NCI-H146 (cell line): ENCODE data around the gene DNASE1L3.
"Not testable (repeated sequence)": the region's sequence is repeated elsewhere in the genome, so short reads cannot be mapped to it uniquely, and the experiment has no call there.

ENCODE experiments used
- DNase-seq: peaks from one replicate; lab custom pipeline; 2025; lab: John Stamatoyannopoulos, UW

Gene DNASE1L3, protein sequence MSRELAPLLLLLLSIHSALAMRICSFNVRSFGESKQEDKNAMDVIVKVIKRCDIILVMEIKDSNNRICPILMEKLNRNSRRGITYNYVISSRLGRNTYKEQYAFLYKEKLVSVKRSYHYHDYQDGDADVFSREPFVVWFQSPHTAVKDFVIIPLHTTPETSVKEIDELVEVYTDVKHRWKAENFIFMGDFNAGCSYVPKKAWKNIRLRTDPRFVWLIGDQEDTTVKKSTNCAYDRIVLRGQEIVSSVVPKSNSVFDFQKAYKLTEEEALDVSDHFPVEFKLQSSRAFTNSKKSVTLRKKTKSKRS

DNA sequence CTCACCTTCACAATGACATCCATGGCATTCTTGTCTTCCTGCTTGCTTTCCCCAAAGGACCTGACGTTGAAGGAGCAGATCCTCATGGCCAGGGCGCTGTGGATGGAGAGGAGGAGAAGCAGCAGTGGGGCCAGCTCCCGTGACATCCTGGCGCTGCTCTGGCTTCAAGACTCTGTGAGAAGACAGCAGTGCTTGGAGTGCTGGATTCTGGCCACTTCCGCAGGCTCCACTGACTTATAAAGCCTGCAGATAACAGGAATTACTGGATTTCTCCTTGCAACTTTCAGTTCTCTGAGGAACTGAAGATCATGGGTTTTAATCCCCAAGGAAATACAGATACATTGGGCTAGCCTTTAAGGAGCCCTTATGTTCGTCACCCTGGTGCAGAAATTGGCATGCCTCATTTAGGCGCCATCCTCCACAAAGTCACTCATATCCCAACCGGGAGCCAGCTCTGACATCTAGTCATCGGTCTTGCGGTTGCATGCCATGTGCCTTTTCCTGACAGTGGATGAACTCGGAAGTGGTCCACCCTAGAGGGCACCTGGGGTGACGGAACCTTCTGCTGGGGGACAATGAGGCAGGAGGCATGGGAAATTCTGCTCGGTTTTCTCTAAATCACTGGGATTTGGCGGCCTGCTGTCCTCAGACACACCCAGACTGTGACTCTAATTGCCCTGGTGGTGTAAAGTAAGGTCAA lies at the start of gene DNASE1L3:
TSS of gene DNASE1L3 (minus strand) at position 212 of the 700 bp plus-strand sequence. CDS start at position 146, 66 bp downstream.
- no peak for DNase-seq

DNA sequence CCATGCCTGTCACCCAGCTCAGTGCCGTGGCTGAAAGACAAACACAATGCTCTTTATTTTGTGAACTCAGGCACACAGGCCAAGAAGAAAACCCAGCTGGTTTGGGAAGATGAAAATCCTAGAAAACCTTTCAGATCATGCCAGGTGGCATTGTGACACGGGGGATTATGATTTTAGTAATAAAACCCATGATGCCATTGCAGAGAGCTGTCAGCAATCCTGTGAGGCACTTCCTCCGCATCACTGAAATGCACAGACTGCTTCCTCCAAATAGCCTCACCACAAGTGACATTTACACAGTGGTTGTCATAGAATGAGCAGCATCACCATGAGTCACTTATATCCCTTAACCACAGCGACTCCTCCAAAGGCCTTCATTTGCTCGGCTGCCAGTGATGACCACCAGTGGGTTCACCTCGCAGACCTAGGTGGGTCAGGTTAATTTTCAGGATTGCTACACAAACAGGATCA lies 49.5 kb upstream of the DNASE1L3 start:
- no peak for DNase-seq

DNA sequence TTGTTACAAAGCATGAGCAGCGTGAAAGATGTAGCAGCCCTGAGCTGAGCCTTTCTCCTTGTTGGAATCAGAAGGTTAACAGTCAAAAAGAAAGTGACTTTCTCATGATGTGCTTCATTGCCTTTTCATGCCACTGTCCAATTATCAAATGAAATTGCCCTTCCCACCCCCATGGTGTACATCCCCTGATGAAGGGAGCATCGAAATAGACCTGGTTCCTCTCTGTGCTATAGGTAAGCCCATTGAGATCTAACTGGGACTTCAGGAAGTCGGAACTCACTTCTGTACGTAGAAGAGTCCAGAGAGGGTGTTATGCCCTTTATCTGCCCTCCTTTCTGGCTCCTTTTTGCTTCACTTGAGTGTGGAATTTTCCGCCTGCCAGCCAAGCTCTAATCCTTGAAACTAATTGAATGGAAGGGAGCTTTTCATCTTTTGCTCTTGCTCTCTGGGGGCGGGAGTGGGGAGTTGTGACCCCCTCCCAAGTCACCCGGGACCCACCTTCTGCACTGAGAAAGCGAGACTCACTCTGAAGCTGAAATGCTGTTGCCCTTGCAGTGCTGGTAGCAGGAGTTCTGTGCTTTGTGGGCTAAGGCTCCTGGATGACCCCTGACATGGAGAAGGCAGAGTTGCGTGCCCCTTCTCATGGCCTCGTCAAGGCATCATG lies 47.8 kb upstream of the DNASE1L3 start:
- no peak for DNase-seq

DNA sequence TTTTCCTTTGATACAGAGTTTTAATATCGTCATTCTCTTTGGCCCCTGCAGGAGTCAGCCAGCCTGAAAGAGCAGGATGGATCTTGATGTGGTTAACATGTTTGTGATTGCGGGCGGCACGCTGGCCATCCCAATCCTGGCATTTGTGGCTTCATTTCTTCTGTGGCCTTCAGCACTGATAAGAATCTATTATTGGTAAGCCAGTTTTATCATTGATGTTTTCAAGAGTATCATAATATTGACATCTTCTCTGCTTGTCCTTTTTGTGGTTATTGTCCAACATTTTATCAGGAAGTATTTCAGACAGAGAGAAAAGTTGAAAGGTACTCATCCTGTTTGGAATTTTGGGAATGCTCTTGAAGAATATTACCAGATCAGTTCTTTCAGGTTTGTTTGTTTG lies 45.7 kb upstream of the DNASE1L3 start:
- DNase-seq = no peak

DNA sequence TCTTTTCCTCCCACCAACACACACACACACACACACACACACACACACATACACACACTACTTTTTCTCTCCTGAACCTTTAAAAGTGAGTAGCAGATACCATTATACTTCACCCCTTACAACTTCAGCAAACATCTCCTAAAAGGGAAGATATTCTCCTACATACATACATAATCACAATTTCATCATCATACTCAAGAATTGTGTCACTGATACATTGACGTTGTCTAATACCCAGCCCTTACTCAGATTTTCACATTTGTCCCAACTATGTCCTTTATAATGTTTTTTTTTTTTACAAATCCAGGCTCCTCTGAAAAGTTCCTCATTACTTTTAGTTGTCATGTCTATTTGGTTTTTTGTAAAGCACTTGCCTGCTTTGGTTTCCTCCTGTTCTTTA lies 45.3 kb upstream of the DNASE1L3 start:
- DNase-seq = no peak

DNA sequence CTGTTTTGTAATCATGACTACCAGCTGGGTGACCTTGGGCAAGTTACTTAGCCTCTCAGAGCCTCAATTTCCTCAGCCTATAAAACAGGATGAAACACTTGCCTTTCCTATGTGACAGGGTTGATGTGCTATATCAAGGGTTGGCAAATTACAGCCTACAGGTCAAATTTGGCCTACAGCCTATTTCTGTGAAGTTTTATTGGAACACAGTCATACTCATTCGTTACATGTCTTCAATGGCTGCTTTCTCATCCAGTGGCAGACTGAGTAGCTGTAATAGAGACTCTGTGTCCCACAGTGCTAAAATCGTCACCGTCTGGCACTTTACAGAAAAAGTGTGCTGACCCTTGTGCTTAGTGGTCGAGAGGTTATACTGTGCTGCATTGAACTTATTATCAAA lies 43.4 kb upstream of the DNASE1L3 start:
- no peak for DNase-seq

DNA sequence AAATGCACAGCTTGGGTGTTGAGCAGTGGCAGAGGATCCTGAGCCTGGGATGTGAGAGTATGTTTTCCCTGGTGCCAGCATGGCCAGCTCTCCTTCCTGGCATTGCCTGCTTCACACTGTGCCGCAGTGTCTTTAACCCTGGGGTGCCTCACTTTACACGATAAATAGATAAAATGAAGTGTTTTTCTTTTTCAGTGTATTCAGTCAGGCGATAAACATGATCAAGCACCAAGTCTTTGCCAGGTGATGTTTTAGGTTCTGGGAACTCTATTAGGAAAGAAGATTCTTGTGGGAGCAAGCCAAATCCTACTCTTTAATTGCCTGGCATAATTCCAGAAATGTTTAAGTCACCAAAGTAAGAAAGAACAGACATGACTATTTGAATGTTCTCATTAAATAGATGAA lies 40.9 kb upstream of the DNASE1L3 start:
- DNase-seq = no peak

DNA sequence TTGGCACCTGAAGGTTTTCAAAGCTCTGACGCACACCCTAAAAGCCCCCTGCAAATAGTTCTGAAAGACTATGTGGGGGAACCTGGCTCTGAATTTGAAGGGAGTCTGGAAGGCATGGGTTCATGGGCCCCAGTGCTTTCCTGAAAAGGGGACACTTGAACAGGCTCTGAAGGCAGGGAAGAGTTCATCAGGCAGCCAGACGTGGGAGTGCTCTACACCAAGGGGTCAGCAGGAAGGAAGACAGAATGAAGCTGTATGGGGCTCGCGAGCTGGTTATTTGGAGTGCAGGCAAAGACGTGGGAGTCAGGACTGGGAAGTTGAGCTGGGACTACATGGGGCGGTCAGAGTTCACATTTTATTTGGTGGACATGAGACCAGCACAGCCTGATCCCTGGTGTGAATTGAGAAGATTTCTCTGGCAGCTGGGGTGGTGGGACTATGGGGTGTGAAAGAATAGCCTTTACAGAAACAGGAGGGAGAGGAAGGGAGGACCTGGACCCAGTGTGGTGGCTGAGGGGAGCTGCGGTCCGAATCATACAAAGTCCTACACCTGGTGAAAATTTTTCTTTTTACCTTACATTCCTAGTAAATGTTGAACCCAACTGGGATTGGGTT lies 39.4 kb upstream of the DNASE1L3 start:
- DNase-seq = no peak

DNA sequence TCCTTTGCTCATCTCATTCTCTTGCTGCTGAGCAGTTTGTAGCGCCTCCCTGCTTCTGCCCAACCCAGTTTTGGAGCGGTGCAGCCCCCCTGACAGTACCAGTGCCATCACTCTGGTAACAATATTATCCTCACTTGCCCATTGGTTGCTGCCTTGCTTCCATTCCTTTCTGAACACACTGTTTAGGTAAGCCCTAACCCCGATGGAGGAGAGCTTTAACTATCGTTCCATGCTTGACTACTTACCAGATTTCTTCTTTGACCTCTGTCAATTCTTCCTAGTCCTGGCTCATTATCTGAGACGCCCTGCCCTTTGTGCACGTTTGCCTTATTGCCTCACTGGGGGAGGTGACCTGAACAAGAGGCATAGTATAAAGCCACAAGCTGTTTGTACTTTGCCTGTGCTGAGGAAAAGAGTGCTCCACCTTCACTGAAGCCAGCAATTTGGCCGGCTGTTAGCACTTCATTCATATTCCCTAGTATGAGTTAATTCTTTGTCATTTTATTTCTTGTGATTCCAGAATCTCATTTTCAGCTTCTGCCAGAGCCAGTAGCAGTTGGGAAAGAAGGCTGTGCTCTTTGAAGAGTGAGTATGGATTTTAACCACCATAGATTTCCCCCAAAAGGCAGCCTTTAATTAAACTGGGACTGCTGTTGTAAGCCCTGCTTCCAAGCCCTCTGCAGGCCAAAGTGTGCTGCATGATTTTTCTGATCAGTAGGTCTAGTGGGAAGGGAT lies 38.8 kb upstream of the DNASE1L3 start:
- DNase-seq = no peak

DNA sequence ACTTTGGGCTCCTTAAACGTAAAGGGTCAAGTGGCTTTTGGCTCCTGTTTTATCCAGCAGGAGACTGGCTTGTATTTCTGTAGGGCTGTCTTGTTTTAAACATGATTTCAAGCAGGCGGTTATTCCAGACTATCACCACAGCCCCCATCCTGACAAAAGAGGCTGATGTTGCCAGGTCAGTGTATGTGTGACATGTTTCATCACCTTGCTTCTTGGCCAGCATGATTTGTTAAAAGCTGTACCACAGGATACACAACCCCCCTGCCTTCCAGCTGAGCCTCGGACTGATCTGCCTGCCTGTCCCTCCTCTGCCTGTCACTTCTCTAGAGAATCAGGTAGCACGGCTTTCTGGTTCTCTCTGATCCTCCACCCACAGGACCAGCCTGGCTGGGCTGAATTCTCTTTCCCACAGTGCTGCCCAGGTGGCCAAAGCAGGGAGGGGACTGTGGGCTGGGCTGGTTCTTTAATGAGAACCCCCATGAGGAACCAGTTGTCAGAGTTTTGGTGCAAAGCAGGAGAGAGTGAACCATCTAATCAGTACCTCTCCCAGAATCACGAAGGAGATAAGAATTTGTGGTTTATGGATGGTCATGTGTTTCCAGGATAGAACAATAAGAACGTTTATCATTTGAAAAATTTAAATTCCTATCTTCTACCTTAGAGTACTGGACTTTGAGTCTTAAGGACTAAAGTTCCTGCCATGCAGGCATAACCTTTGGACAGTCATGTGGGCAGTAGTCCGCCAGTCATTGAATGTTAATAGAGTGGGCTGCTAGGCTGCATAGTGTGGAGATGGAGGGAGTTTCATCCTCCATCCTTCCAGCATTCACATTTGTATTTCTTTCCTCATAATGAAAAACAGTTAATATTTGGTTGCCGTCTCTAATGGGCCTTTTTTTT lies 35.6 kb upstream of the DNASE1L3 start:
- DNase-seq = no peak

DNA sequence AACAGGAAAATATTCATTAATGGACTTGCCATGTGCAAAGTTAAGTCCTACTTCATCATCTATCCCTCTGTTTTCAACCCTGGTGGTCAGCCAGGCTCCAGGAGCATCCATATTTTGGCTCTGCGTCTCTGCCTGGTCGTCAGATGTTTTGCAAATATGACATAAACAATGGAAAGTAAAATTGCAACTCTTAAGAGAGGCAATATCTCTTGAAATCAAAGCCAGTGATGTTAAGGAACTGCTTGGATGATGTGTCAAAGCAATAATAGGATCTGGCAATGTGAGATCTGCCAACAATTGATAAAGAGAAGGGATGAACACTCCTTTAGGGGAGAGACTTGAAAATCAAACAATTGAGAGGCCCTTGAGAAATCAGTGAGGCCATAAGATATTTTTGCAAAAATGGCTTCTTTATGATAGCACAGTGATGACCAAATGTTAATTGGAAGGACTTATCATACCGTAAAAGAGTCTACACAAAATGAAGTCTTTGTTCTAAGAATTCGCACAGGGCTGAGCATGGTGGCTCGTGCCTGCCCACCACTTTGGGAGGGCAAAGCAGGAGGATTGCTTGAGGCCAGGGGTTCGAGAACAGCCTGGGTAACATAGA lies 33.3 kb upstream of the DNASE1L3 start:
- no peak for DNase-seq

DNA sequence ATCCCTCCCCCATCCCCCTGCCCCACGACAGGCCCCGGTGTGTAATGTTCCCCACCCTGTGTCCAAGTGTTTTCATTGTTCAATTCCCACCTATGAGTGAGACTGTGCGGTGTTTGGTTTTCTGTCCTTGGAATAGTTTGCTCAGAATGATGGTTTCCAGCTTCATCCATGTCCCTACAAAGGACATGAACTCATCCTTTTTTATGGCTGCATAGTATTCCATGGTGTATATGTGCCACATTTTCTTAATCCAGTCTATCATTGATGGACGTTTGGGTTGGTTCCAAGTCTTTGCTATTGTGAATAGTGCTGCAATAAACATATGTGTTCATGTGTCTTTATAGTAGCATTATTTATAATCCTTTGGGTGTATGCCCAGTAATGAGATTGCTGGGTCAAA lies 32.1 kb upstream of the DNASE1L3 start:
- not testable (repeated sequence) for DNase-seq

DNA sequence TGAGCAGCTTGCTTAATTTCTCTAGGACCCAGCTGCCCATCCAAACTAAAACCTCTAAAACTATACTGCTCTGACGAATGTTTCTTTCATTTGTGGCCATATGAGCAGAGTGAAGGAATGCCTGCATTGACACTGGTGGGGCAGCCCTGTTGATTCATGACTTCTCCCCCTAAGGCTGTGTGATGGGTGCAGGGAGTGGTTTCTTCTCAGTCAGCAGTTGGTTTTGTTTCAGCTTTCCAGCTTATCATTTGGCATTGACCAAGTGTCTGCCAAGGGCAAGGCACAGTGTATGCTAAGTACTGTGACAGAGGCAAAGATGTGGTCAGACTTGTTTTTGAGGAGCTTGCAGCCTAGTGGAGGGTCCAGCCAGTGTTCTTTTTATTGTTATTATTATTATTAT lies 31.6 kb upstream of the DNASE1L3 start:
- no peak for DNase-seq

DNA sequence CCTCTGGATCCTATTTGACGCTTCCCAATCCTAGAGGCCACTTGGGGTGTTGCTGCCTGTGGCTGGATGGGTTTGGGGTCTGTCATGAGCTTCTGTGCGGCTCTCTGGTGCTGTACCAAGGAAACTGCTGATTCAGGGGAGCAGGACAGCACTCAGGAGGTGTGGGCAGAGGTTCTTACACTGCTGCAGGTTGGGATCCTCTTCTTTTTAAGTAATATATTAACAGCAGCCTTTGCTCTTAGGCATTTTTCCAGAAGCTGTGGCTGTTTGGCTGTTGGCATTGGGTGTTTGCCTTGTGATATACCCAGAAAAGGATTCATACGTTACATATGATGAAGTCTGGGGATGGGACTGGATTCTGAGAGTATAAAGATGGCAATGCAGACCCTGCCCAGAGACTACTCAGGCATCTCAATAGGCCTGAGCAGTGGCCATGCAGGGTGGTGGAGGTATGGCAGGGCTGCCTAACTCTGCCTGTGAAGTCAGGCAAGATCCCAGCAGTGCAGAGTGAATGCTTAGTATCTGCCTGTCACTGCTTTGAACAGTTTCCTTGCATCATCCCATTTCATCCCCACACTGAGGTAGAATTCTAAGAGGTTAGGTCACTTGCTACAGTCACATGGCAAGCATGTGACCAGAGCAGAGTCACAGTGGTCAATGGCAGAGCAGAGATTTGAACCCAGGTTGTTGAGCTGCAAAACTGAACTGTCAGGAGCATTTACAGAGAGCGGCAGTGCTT lies 30.7 kb upstream of the DNASE1L3 start:
- no peak for DNase-seq

DNA sequence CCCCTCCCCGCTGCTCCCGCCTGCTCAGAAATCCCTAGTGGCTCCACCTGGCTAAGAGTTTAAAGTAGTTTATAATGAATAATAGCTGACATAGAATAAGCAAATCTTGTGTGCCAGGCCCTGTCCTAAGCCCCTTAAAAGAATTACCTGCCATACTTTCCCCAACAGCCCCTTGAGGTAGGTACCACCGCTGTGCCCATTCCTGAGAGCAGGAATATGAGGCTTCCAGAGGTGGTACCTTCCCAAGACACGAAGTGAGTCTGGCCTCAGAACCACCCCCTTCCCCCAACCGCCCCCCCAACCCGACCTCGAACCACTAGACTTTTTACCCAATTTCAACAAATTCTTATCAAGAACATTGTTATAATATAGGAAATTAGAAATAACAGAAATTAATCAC lies 28.1 kb upstream of the DNASE1L3 start:
- DNase-seq = no peak

DNA sequence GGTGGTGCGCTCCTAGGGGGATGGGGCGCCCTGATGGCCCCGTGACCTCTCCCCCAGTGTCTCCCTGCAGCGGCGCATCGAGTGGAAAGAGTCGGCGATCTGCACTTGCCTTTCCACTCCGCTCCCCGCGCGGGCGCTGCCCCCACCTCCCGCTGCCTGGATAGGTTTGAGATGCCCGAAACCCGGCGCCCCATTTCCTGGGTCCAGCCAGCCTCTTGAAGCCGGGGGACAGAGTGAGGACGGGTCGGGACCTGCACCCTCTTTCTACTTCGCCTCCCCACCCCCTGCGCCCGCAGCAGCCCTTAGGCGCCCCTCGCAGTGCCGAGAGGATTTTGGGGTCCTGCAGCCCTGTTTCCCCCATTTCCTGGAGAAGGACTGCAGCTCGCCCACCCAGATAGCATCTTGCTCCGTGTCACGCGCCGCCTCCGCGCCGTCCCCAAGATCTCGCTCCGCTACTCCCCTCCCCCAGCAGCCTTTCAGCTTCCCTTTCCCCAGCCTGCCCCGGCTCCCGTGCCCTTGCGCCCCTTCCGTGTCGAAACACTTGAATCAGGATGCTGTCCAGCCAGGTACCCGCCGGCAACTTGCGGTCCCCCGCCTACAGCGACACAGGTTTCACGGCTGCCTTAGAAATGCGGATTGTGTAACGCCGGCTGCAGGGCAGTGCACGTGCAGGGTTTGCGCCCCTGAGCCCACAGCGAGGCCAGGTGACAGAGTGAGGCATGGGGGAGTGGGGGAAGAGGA lies 27.3 kb upstream of the DNASE1L3 start:
- DNase-seq = peak; percentile 55

DNA sequence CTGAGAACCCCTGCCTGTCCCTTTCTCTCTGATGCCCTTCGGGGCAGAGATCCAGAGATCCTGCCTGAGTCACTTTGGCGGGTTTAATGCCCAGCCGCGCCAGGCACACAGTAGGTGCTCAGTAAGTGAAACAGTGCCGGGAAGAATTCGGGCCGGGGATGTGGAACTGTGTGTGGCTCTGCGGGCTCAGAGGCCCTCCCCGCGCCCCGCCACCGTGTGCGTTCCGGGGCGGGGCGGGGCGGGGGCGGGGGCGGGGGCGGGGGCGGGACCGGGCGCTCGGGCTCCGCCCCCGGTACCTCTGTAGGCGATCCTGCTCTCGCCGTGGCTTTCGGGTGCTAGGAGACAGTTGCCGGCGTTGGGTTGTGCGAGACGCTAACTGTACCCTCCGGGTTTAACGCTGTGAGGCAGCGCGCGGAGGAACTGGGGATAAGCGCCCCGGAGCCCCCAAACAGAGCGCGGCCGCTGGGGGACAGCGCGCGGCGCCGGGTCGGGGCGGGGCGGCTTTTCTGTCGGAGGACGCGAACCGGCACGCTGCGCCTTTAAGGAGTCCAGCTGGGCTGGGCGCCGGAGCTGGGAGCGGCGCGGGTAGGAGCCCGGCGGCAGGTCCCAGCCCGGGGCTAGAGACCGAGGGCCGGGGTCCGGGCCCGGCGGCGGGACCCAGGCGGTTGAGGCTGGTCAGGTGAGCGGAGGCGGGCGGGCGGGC lies 26.6 kb upstream of the DNASE1L3 start, which contains the start of gene ABHD6:
TSS of gene ABHD6 (plus strand) at position 555 of the 703 bp plus-strand sequence. CDS start 18,795 bp downstream, outside the sequence.
- DNase-seq = peak; percentile 71
